NOMO-1 treated with DMSO at 0.1 percent for 48 hours (cell line): ENCODE data around the gene EED.

Source experiments
- DNase-seq: peaks from one replicate; lab custom pipeline; 2025; ENCODE audit not compliant: unreplicated experiment; lab: John Stamatoyannopoulos, UW

The EED gene

DNA sequence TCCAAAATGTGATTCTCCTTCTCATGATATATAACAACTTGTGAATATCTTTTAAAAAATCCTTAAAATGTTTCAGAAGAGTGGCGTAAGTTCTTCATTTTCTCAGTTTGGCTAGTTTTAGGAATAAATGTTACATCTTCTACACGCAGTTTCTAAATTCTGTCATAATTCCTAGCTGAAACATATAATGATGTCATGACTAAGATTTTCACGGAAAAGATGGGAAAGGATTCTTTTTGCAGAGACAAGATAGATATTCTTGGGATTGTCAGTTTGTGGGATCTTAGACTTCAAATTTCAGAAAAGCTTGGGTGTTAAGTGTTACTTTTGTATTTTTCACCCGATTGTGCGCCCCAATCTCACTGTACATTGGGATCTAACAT lies 1.7 kb downstream of the EED start:
- no peak for DNase-seq

DNA sequence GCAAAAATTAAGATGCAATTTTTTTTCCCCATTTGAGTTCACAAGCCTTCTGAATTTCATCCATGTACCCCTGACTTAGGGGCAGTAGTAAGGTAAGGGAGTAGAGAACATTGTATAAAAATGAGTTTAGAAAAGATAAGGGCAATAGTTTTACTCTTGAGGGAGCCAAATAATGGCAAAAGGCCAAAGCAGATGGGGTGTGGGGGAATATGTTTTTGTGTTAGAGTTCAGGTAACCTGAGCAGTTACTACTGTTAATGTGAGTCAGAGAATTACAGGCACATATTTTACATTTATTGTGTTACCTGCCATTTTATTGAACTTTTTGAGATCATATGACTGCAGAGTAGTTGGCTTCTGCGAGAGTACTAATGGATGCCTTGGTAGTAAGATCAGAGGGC lies 3.1 kb downstream of the EED start:
- no peak for DNase-seq

DNA sequence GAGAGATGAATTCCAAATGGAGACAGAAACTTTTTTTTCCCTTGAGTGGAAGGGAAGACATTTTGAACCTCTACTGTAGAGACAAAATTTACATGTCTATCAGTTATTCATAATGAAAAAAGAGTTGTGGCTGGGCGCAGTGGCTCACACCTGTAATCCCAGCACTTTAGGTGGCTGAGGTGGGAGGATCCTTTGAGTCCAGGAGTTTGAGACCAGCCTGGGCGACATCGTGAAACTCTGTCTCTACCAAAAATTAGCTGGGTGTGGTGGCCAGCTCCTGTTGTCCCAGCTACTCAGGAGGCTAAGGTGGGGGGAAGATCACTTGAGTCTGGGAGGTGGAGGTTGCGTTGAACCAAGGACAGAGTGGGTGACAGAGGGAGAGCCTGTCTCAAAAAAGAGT lies 4.1 kb downstream of the EED start:
- no peak for DNase-seq

DNA sequence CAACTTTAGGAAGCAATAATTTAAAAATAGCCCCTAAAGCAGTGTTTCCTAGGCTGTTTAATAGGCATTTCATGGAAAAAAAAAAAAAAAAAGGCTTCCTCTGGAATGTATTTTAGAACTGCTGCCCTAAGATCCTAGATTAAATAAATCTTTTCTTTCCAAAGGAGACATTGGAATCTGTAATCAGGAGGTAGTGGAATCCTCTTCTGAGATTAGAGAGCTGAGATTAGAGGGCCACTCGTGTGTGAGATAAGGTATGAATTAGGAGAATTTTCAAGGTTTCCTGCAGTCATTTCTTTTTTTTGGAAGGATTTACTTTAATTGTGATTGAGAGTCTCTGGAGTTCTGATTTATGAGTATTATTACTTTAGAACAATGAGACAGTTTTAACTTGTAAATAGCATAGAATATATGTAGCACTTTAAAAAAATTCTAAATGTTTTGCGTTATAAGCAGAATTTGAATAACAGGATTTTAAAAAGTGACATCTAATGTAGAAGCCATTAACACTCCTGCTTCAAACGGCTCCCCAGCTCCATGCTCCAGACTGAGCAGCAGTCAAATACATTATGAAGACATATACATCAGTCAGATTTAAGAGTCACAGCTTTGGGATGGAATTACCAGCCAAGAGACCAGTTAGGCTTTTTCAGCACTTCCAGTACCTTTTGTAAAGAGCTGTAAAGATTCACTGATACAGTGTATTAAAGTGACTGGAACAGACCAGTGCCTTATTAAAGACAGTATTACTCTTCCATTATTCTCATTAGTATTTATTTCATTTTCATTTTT lies 5.0 kb downstream of the EED start:
- no peak for DNase-seq

DNA sequence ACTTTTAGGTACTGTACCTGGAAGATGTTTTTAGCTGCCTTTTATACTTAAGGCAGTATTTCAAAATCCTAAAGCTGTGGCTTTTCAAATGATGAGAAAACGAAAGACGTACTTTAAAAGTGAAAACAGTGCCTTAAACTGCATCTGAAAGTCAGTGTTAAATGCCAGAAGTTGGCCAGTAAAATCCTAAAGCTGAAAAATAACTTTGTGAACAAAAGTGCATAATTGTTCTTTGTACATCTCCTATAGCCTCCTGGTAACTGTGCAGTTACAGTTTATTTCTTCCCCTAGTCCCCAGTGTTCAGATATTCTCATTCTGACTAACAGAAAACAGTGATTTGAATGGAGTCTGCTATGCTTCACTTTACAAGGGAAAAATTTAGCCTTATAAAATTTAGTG lies 6.8 kb downstream of the EED start:
- DNase-seq: no peak

DNA sequence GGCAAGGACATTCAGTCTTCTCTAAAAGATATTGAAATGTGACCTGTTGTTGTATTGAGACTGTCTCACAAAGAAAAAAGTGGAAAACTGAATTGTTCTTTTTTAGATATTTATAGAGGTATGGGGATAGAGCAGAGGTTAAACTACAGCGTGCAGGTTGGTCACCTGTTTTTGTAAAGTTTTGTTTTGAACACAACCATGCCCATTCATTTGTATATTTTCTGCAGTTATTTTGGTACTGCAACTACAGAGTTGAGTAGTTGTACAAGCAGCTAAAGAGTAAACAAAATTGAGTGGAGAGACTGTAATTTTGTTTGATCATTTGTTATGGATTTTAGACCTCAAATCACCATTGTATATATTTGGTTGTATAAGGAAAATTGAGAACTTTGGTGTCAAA lies 11.3 kb downstream of the EED start:
- no peak for DNase-seq

DNA sequence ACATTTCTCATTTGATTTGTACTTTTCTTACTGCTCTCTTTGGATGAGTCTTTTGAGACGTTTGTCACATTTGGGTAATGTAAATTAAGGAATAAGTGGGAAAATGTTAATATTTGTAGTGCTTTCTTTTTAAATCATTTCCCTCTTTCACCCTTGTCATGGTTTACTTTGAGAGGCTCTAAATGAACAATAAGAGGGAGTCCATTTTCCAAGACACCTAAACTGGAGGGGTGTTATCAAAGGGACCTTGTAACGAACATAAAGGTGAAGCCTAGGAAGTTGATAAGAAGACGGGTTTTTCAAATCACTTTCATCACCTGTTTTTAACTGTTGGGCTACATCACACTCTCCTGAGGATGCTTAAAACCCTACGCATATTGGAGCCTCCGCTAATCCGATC lies 12.1 kb downstream of the EED start:
- DNase-seq: no peak

DNA sequence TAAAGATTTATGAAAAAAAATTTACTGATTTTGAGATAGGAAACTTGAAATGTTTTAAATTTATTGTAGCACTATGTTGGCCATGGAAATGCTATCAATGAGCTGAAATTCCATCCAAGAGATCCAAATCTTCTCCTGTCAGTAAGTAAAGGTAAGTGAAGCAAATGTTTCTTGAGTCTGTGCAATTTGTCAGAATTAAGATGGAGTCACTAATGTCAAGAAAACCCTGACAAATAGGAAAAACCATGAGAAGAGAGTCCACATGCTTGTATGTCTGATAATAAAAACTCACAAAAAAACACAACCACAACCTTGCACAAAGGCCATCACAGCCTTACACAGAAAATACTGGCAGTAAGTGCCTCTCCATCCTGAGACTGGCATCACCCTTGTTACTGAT lies 12.9 kb downstream of the EED start:
- no peak for DNase-seq

DNA sequence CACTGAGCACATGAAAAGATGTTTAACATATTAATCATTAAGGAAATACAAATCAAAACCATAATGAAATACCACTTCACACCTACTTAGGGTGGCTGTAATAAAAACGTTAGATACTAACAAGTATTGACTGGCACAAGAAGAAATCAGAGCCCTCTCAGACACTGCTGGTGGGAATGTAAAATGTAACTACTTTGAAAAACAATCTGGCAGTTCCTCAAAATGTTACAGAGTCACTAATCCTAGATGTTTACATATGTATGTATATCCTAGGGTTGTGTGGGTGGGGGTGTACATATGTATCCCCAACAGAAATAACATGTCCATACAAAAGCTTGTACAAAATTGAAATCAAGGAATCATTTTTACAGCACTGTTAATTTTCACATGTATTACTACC lies 15.2 kb downstream of the EED start:
- DNase-seq: no peak

DNA sequence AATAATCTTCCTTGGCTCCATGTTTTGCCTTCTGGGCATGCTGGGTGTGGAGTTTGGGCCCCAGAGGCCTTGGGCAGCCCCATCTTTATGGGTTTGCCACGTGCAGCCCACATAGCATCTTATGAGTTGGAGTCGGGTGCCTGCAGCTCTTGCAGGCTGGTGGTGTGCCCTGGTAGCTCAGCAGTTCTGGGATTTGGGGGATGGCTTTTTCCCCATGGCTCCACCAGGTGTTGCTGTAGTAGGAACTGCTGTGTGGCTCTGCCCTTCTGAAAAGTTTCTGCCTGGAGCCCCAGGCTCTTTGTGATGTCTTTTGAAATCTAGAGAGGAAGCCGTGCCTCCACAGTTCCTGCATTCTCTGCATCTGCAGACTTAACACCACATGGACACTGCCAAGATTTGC lies 16.8 kb downstream of the EED start:
- no peak for DNase-seq

DNA sequence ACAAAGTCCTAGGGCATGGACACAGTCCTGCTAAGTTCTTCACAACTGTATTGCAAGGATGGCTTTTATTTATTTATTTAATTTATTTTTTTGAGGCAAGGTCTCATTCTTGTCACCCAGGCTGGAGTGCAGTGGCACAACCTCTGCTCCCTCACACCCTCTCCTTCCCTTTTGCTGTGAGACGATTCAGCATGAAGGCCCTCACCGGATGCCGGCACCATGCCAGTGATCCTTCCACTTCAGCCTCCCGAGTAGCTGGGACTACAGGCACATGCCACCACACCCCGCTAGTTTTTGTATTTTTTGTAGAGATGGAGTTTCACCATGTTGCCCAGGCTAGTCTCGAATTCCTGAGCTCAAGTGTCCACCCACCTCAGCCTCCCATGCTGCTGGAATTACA lies 17.8 kb downstream of the EED start:
- DNase-seq: no peak

DNA sequence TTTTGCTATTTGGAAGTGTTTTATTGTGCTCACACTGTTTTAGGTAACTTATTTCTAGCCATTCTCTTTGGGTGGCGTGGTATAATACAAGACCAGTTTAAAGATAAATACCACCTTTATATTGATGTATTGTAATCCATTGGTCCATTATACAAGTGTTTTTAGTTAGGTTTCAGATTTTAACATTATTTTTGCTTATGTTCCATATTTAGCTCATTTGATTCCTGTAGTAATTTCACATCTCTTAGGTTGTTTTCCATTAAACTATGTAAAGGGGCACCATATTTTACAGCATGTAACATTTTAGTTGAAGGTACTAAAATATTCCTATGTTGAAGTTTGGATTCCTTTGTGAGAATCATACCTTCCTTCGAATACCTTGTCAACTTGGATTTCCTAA lies 20.1 kb downstream of the EED start:
- no peak for DNase-seq

DNA sequence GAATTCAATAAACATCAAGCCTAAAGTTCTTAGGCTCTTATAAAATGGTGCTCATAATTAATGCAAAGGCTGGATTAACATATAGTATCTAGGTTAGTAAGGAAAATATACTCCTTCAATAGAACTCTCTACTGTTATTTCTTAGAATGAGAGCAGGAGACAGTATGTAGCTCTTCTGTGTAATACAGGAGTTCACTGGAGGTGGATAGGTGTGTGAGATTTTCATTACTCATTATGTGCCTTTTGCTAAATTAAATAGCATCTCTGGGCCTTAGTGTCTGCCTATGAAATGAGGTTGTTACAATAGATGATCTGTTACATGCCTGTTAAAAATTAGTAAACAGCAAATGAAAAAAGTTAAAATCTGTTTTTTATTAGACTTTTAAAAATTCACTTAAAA lies 20.6 kb downstream of the EED start:
- no peak for DNase-seq

DNA sequence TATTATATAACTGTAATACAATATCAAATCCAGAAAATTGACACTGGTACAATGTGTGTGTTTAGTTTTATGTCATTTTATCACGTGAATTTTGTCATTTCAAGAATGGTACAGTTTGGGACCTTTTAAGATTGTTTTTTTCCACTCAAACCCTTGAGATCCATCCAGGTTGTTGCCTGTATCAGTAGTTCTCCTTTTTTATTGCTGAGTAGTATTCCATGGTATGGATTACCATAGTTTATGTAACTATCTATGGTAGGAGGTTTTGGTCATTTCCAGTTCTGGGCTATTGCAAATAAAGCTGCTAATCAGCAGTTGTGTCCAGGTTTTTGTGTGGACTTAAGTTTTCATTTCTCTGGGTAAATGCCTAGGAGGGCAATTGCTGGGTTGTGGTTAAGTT lies 25.1 kb downstream of the EED start:
- DNase-seq: no peak

DNA sequence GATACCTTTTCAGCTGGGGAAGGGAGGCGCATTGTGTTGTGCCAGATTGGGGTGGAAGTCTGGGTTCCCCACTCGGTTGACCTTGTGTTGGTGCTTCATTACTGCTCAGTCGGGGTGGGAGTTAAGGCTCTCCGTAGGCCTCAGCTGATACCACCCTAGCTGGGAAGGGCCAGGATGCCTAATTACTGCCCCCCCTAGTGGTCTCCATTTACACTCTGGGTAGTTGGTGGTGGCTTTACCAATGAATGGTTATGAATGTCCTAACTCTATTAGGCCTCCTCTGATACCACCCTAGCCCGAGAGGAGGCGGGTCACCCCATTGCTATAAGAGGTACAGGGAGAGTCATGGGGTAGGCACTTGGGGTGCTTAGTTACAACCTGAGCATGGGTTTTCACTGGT lies 29.9 kb downstream of the EED start:
- DNase-seq: no peak

DNA sequence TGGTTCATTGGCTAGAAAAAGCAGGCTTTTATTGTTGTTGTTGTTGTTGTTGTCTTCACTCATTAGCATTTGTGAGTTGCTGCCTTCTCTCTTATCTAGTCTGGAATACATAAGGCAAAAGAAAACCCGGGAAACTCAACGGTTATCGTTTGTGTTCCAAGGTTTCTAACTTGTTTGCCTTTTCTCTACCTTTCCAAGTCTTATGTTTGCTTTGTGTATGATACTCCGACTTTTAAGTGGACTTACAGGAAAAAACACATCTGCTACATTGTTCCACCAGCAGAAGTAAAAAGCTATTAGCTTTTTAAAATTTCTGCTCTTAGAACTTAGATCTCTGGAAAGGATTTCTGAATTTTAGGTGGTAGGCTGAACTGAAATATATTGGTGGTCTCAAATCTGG lies 30.4 kb downstream of the EED start:
- no peak for DNase-seq

DNA sequence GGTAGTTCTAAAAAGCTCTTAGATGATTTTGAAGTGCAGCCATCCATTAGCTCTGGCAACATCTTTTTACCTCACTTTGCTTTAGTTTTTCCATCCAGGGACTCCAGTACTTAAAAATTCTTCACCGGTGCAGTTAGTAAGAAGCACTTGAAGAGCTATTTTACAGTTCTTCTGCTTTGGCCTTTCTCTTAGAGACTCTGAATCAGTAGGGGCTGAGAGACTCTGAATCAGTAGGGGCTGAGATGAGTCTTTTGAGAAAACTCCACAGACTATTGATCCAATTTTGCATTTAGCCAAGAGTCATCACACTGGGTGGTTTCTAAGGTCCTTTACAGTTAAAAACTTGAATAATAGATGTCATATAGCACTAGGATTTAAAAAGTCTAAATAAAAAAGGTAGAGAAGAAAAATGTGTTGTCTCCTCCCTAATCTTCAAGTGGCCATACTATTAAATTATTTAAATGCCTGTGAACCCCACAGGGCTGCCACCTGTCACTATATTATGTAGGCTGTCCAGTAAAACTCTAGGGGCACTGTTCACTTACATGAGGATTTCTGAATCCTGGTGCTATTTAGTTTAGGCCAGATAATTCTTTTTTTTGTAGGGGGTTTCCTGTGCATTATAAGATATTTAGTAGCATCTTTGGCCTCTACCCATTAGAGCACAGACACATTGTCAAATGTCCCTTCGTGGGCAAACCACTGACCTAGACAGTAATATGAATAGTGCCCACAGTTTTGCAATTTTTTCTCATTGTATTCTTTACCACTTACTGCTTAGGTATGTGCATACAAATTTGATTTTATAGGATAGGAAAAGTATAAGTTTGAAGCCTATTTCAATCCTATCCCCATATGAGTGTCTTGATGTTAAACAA lies 31.2 kb downstream of the EED start:
- no peak for DNase-seq

DNA sequence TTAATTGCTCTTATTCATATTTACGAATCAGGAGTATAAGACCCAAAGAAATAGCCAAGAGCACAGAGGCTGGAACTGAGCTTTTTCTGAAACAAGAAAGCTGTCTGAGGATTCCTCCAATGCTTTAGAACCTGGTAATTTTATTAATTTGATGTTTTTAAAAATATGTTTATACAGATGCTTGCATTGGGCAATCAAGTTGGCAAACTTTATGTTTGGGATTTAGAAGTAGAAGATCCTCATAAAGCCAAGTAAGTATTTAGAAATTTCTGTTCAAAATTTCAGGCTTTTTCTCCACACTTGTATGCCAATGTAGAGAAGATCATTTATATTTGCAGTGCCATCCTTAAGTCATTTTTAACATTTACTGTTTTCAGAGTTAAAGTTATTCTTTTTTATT lies 33.2 kb downstream of the EED start:
- DNase-seq: no peak

DNA sequence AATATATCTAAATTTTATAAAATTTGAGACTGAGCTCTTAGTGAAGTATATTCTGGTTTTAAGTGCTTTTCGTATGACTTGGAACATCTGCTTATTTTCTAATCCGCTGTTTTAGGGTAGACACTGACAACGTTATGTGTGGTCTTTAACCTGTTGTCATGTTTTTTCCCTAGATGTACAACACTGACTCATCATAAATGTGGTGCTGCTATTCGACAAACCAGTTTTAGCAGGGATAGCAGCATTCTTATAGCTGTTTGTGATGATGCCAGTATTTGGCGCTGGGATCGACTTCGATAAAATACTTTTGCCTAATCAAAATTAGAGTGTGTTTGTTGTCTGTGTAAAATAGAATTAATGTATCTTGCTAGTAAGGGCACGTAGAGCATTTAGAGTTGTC lies 33.7 kb downstream of the EED start:
- DNase-seq: no peak

DNA sequence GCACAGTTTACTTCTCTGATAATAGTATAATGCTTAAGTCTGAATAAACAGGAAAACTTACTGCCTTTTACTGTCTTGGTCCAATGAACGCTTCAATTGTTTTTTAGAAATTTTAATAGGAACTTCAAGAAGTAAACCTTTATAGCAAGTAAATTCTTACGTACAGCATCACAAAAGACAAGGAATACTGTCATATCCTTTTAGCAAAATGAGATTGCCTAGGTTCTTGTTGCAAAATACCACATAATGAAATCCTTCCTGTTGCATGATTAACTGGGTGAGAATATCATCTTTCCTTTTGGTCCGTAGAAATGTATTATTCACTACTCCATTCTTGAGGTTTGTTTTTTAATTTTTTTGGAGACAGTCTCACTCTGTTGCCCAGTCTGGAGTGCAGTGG lies 35.2 kb downstream of the EED start:
- DNase-seq: no peak

DNA sequence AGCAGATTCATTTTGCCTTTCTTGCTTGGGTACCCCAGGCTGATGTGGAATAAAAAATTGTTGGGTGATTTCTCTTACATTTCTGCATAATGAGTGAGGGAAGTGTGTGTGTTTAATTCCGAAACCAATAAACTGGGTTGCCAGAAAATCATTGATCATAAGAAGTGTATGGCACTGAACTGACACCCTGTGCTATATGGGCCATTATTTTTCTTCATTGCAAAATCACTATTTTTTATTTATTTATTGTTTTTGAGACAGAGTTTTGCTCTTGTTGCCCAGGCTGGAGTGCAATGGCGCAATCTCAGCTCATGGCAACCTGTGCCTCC lies 42.9 kb downstream of the EED start:
- DNase-seq: no peak

DNA sequence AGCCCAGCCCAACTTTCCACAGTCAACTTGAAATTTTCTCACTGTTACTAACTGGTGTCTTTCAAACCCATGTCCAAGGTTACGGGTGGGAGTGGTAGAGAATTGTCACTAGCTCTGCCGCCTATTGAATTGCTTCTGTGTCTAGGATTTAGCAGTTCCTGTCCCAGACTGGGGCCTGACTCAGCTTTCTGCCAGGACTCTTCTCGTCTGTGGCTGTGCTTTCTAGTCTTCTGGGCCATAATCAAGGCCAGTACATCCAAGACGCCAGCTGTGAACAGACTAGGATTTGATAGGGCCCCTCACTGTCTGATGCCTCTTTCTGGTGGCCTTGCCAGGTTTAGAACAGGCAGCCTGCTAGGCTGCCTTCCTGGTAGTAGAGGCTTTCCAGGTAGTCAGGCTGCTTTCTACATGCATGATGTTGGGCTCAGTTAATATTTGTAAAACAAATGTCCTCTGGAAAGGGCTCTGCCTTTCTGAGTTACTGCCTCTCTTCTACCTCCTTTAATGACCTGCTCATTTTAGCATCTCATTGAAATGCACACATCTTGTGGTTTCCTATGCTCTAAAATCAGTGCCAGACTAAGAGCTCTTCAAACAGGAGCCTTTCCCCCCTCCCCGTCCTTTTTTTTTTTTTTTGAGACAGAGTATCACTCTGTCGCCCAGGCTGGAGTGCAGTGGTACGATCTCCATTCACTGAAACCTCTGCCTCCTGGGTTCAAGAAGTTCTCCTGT lies 44.4 kb downstream of the EED start:
- DNase-seq: no peak
